ENCODE data around the gene MTA3.

- no peak for TF ChIP-seq CTCF (conservative IDR thresholded peaks at IDR 0.05; ENCODE audit: low read length)
- no peak for TF ChIP-seq EZH2phosphoT487 (IDR thresholded peaks at IDR 0.05; ENCODE audit: borderline replicate concordance)
Measured at GRCh38 chr2:42558827-42559226, 9.6 kb upstream of the MTA3 start.

Data from Loucy (cell line).